ENCODE measurements around the gene GPR137B.

DNA sequence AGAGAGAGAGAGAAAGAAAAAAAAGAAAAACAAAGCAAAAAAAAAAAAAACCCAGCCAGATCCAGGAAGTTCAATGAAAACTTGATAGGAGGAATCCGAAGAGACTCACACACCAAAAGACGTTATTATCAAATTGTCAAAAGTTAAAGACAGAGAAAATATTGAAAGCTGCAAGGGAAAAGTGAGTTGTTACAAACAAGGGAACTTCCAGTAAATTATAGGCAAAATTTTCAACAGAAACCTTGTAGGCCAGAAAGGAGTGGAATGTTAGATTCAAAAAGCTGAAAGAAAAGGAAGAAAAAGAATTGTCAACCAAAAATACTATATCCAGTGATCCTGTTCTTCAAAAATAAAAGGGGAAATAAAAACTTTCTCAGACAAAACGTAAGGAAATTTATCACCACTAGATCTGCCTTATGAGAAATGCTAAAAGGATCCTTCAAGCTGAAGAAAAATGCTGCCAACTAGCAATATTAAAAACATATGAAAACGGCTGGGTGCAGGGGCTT lies 115.8 kb downstream of the GPR137B start:
- TF ChIP-seq POLR2A (IDR thresholded peaks at IDR 0.05), result no peak
- TF ChIP-seq, protein P1, sequence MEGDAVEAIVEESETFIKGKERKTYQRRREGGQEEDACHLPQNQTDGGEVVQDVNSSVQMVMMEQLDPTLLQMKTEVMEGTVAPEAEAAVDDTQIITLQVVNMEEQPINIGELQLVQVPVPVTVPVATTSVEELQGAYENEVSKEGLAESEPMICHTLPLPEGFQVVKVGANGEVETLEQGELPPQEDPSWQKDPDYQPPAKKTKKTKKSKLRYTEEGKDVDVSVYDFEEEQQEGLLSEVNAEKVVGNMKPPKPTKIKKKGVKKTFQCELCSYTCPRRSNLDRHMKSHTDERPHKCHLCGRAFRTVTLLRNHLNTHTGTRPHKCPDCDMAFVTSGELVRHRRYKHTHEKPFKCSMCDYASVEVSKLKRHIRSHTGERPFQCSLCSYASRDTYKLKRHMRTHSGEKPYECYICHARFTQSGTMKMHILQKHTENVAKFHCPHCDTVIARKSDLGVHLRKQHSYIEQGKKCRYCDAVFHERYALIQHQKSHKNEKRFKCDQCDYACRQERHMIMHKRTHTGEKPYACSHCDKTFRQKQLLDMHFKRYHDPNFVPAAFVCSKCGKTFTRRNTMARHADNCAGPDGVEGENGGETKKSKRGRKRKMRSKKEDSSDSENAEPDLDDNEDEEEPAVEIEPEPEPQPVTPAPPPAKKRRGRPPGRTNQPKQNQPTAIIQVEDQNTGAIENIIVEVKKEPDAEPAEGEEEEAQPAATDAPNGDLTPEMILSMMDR (IDR thresholded peaks at IDR 0.05), result no peak
